Measurements from ENCODE around the gene PER1.

DNA sequence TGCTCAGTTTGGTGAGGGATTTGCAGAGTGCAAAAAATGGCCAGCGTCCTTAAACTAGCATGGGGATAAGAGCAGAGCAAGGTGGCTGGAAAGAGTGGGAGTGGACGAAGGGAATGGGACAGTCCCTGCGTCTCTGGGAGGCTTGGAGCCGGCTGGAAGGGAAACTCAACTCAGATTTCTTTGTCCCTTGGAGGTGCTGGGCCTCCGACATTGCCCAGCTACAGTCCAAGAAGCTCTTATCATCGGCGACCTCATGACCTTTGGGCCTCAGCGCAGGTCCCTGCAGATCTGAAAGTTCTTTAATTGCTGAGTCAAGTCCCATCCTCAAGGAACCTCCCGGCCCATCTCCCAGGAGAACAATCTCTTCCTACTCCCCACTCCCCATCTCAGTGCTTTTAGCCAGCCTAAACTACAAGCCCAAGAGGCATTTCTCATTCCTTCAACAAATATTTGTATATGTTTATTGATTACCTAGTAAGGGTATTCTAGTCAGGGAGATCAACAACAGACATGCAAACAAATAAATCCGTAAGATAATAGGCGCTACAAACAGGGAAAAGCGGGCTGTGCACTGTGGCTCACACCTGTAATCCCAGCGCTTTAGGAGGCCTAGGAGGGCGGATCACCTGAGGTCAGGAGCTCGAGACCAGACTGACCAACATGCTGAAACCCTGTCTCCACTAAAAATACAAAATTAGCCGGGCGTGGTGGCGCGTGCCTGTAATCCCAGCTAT lies 25.0 kb upstream of the PER1 start:
- TF ChIP-seq CTCF (IDR thresholded peaks at IDR 0.05) (no peak), EP300 (IDR thresholded peaks at IDR 0.05) (no peak), POLR2AphosphoS5 (IDR thresholded peaks at IDR 0.05) (no peak)

All from gastroesophageal sphincter (tissue), 3 donors.